Measurements from ENCODE around the gene DIS3L2. TPM values are rescaled to one million over a fixed set of nuclear protein-coding genes. Genes with fewer than 3 reads are reported as not detected.

The DIS3L2 gene
- total RNA-seq, 1 experiment from 2014 or later, result 32.6 TPM

- ChIA-PET CTCF (interaction anchor here (0.5 to 1.1 kb wide), 3 partner anchors 180 to 299 kb away, joined by 3 to 4 read pairs (median 3); no protein-coding TSS in a partner anchor), POLR2A (interaction anchor here (1.2 kb wide), 1 partner anchor 185 kb away, joined by 3 read pairs; the partner anchor contains the start of gene DIS3L2)
- intact Hi-C loops (cut with micrococcal nuclease), result loop anchor here (10.0 kb wide), 1 partner anchor 169 kb away; no protein-coding TSS in a partner anchor
- H3K9me3 Mint-ChIP-seq (ENCODE audit: unreplicated experiment), result no peaks in the 10 kb centered on the region
- no peaks in the 10 kb centered on the region for H3K36me3 Mint-ChIP-seq (ENCODE audit: insufficient read depth, unreplicated experiment)
- H3K4me1 Mint-ChIP-seq (ENCODE audit: insufficient read depth, unreplicated experiment), result no peaks in the 10 kb centered on the region
- DNase-seq (ENCODE audit: unreplicated experiment), result no peak
- no peak for TF ChIP-seq CTCF (IDR thresholded peaks at IDR 0.05; ENCODE audit: unreplicated experiment)
- no peak overlapping the region for H3K4me3 Mint-ChIP-seq (ENCODE audit: unreplicated experiment)
- no TSS peak for BruUV-seq (replicated peaks)
- H3K27me3 Mint-ChIP-seq (ENCODE audit: insufficient read depth, unreplicated experiment), result no peaks in the 10 kb centered on the region
- no peak overlapping the region for H3K27ac Mint-ChIP-seq (ENCODE audit: low read depth, unreplicated experiment)
These were observed 184.8 kb downstream of the DIS3L2 start for GRCh38 chr2:232146294-232146693.

GRCh38 chr2:232147440-232148077, 186.0 kb downstream of the DIS3L2 start:
- ChIA-PET CTCF (interaction anchor here (0.6 to 1.3 kb wide), 3 partner anchors 156 to 391 kb away, joined by 3 to 4 read pairs (median 4); partner anchors contain the start of gene NPPC), POLR2A (interaction anchor here (0.6 kb wide), 1 partner anchor 917 kb away, joined by 3 read pairs; no protein-coding TSS in a partner anchor)
- Mint-ChIP-seq H3K27me3 (ENCODE audit: insufficient read depth, unreplicated experiment) (no peaks in the 10 kb centered on the region), H3K27ac (ENCODE audit: low read depth, unreplicated experiment) (no peak overlapping the region), H3K36me3 (ENCODE audit: insufficient read depth, unreplicated experiment) (no peaks in the 10 kb centered on the region), H3K4me3 (ENCODE audit: unreplicated experiment) (no peak overlapping the region), H3K9me3 (ENCODE audit: unreplicated experiment) (no peaks in the 10 kb centered on the region), H3K4me1 (ENCODE audit: insufficient read depth, unreplicated experiment) (no peaks in the 10 kb centered on the region)
- TF ChIP-seq CTCF (IDR thresholded peaks at IDR 0.05; ENCODE audit: unreplicated experiment), result no peak
- no TSS peak for BruUV-seq (replicated peaks)
- intact Hi-C loops (cut with micrococcal nuclease), result loop anchor here (10.0 kb wide), 1 partner anchor 167 kb away; no protein-coding TSS in a partner anchor
- DNase-seq (ENCODE audit: unreplicated experiment), result no peak

- no peaks in the 10 kb centered on the region for H3K27me3 Mint-ChIP-seq (ENCODE audit: insufficient read depth, unreplicated experiment)
- CTCF ChIA-PET, result no interaction called here
- POLR2A ChIA-PET, result no interaction called here
- peaks cover 8% of the 10 kb centered on the region for H3K36me3 Mint-ChIP-seq (ENCODE audit: insufficient read depth, unreplicated experiment)
- no peaks in the 10 kb centered on the region for H3K4me1 Mint-ChIP-seq (ENCODE audit: insufficient read depth, unreplicated experiment)
- no peak for TF ChIP-seq CTCF (IDR thresholded peaks at IDR 0.05; ENCODE audit: unreplicated experiment)
- no peak overlapping the region for H3K4me3 Mint-ChIP-seq (ENCODE audit: unreplicated experiment)
- intact Hi-C loops (cut with micrococcal nuclease), result no loop called here
- H3K9me3 Mint-ChIP-seq (ENCODE audit: unreplicated experiment), result no peaks in the 10 kb centered on the region
- no peak for DNase-seq (ENCODE audit: unreplicated experiment)
- no TSS peak for BruUV-seq (replicated peaks)
- no peak overlapping the region for H3K27ac Mint-ChIP-seq (ENCODE audit: low read depth, unreplicated experiment)
These were observed 200.7 kb downstream of the DIS3L2 start for GRCh38 chr2:232162187-232162586.

GRCh38 chr2:232170396-232170795, 208.9 kb downstream of the DIS3L2 start:
- no peaks in the 10 kb centered on the region for H3K4me1 Mint-ChIP-seq (ENCODE audit: insufficient read depth, unreplicated experiment)
- no peak for TF ChIP-seq CTCF (IDR thresholded peaks at IDR 0.05; ENCODE audit: unreplicated experiment)
- no TSS peak for BruUV-seq (replicated peaks)
- peaks cover 22% of the 10 kb centered on the region for H3K36me3 Mint-ChIP-seq (ENCODE audit: insufficient read depth, unreplicated experiment)
- H3K27me3 Mint-ChIP-seq (ENCODE audit: insufficient read depth, unreplicated experiment), result no peaks in the 10 kb centered on the region
- no peak for DNase-seq (ENCODE audit: unreplicated experiment)
- no peak overlapping the region for H3K4me3 Mint-ChIP-seq (ENCODE audit: unreplicated experiment)
- H3K27ac Mint-ChIP-seq (ENCODE audit: low read depth, unreplicated experiment), result no peak overlapping the region
- CTCF ChIA-PET, result interaction anchor here (0.5 to 1.2 kb wide), 4 partner anchors 177 to 313 kb away, joined by 3 to 4 read pairs (median 3); no protein-coding TSS in a partner anchor
- intact Hi-C loops (cut with micrococcal nuclease), result no loop called here
- H3K9me3 Mint-ChIP-seq (ENCODE audit: unreplicated experiment), result no peaks in the 10 kb centered on the region
- POLR2A ChIA-PET, result interaction anchor here (0.5 kb wide), 1 partner anchor 277 kb away, joined by 3 read pairs; no protein-coding TSS in a partner anchor
